ENCODE data around the gene GATAD1.
"Not testable (repeated sequence)": the region's sequence is repeated elsewhere in the genome, so short reads cannot be mapped to it uniquely, and the experiment has no call there.

The GATAD1 gene

DNA sequence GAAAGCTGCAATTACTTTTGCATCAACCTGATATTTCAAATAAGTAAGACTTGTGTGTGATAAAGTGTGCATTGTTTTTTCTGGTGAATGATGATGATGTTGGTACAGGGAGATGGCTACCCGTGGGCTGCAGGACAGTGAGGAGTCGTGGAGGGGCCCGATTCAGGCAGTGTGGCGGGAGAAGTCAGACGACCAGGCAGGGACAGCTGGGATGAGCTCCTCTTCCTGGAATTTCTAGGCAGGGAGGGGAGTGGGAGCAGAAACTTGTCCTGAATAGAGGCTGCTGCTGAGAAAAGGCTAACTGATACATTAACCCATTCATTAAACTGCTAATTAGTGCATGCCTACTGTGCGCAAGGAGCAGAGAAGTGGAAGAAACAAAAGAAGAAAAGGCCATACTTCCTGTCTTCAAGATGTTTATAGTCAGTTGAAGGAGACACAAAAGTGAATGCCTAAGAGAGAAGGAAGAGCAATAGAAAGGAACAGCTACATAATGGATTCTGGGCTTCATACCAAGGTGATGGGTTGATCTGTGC lies 9.3 kb upstream of the GATAD1 start:
- no peak for DNase-seq

GRCh38 chr7:92442720-92443119 lies 4.6 kb upstream of the GATAD1 start:
- DNase-seq = not testable (repeated sequence)

- DNase-seq = no peak
Measured at GRCh38 chr7:92446869-92447344, 375 bp upstream of the GATAD1 start.

- DNase-seq = peak; percentile 26 to 58
Measured at GRCh38 chr7:92448205-92448747, 994 bp downstream of the GATAD1 start.

DNA sequence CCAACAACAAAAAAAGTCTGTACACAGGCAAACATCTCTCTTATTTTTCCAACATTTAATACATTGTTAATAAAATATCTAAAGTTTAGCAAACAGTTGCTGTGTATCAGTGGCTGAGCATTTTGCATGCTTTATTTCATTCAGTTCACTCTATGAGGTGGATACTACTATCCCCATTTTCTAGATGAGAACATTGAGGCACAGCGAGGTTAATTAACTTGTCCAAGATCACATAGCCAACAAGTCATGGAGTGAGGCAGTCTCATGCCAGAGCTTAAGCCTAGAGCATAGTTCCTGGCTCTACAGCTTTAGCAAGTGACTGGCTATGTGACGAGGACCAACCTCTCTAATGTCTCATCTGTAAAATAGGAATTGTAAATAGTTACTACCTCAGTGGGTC lies 4.4 kb downstream of the GATAD1 start:
- no peak for DNase-seq

- no peak for DNase-seq
Measured at GRCh38 chr7:92456236-92456635, 9.0 kb downstream of the GATAD1 start.

GRCh38 chr7:92460109-92460508 lies 12.8 kb downstream of the GATAD1 start:
- DNase-seq = no peak

DNA sequence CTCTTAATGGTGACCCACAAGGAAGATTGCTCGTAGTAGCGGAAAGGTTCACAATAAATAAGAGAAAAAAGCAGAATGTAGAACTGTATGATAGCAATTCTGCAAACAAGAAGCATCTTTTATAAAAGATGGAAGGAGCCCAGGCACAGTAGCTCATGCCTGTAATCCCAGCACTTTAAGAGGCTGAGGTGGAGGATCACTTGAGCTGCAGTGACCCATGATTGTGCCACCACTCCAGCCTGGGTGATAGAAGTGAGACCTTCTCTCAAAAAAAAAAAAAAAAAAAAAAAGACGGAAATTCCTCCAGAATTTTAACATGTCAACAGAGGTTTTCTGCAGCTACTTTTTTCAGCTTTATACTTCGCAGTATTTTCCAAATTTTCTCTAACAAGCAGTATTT lies 13.2 kb downstream of the GATAD1 start:
- no peak for DNase-seq

DNA sequence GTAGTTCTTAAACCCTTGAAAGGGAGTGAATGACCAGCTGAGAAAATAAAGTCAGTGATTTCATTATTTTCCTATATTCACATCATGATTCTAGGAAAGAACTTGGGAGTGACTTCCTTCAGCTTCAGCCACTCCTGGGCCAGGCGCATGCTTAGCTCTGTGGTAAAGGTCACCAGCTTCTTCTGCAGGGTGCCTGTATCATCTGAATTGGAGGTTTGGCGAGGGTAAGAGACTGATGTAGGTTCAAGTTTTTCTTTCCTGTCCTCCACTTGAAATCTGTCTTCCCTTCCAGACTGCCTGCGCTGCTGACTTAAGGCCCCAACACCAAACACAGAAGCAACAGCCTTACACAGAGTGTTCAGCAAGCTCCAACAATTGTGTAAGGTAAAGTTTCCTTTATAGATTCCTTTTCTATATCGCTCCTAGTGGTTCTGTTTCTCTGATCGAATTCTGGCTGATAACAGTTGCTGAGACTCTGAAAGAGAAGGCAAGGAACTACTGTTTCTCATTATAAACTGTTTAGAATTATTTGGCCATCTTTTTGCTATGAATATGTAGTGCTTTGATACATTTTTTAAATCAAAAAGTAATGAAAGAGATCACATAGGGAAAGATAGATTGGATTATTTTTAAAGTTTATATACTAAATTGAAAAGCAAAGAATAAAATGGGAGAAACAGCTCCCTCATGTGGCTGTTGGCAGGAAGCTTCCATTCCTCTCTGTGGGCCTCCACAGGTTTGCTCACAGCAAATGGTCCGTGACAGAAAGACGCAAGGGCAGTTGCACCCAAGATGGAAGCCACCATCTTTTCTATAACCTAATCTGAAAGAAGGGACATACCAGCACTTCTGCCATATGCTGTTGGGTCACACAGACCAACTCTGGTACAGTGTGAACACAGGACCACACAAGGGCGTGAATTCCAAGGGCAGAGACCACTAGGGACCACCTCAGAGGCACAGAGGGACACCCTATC lies 14.0 kb downstream of the GATAD1 start:
- no peak for DNase-seq

DNA sequence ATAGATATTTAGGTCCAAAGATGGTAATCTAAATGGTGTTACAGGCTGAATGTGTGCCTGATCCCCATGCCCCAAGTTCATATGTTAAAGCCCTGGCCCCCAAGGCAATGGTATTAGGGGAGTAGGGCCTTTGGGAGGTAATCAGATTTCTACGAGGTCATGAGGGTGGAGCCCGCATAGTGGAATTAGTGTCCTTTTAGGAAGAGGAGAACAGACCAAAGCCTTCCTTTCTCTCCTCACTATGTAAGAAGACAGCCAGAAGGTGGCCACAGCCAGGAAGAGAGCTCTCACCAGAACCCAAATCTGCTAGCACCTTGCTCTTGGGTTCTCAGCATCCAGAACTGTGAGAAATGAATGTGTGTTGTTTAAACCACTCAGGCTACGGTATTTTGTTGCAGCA lies 15.3 kb downstream of the GATAD1 start:
- DNase-seq = no peak

DNA sequence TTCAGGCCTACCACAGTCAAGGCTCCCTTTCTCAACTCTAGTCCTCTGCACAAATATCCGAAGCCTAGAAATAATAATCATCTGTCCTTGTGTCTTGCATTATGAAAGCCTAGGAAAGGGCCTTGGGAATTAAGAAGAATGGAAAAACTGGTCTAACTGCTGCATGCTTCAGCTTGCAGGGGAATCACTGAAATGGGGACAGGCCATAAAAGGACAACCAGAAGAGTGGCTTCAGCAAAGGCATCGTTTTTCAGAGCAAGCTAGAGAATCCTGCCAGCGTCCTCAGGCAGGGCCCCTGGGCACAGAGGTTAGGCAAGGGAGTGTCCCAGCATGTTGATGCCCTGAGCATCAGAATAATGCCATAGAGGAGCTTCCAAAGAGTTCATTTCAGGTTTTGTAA lies 17.2 kb downstream of the GATAD1 start:
- DNase-seq = no peak

DNA sequence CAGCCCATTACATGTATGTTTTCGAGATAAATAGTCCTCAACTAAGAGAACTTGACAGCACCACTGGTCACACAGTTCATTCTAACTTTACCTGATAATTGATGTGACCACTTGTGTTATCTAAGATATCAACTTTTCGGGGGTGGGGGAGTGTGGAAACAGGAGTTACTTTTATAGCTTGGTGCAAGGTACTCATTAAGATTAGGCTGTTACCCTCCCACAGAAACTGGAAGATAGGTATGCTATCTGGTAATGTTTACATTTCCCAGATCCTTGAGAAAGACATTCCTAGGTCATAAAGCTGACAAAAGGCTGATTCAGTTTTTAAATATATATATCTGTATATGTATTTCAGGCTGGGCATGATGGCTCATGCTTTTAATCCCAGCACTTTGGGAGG lies 19.4 kb downstream of the GATAD1 start:
- DNase-seq = no peak

- not testable (repeated sequence) for DNase-seq
Measured at GRCh38 chr7:92468589-92468988, 21.3 kb downstream of the GATAD1 start.

GRCh38 chr7:92473989-92474388 lies 26.7 kb downstream of the GATAD1 start:
- not testable (repeated sequence) for DNase-seq

DNA sequence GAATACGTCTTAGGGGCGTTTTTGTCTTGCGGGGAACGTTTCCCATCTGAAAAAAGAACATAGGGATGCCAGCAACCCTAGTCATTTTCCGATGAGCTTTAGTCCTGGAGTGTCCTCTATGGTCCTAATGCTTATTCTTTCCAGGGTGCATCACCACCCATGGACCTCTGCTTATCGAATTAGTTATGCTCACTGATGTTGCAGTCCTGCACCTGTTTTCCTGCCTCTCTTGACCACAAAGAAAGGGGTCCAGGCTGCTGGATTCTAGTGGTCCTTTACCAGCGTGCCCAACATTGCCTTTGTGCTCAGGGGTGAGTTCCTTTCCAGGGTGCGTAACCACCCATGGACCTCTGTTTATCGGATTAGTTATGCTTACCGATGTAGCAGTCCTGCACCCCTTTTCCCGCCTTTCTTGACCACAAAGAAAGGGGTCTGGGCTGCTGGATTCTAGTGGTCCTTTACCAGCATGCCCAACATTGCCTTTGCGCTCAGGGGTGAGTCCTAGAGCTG lies 28.0 kb downstream of the GATAD1 start:
- DNase-seq = not testable (repeated sequence)

DNA sequence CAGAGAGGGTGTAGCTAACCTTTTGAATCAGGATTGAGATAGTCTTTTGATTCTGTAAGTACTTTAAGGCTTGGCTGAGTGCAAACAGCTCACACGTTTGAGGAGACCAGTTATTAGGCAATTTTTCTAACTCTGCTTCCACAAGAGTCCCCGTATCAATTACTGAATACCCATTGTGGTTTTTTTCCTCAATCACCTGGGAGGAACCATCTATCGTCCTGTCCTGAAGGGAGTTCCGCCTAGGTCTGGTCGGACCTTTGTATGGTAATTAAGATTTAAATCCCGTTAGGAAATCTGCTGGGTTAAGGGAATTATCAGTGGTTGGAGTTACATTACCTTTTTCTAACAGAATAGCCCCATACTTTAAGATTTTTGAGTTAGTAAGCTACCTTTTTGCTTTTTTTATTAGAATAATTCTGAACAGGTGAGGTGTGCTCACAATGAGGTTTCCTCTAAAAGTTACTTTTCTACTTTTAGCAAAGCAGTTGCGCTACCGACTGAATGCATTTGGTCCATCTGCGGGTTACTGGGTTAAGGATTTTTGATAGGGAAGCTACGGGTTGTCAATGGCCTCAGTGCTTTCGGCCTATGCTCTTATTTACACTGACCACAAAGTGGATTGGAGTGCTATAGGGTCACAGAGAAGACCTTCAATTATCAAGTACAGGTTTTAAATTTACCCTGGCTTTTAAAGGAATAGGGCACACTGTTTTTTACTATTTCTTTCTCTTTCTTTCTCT lies 28.7 kb downstream of the GATAD1 start:
- not testable (repeated sequence) for DNase-seq

DNA sequence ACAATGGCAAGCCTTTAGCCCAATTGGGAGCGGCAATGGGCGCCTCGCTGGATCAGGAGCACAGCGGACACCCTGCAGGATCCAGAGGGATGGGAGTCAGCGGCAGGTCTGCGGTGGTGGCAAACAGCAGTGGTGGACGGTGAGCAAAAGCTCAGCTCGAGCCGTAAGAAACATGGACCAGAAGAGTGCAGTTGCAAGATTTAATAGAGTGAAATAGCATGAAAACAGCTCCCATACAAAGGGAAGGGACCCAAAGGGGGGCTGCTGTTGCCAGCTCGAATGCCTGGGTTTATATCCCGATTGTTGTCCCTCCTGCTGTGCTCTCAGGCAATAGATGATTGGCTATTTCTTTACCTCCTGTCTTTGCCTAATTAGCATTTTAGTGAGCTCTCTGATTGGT lies 30.4 kb downstream of the GATAD1 start, which contains the start of gene ERVW-1:
Gene ERVW-1 (minus strand): TSS at position 266 of the 400 bp plus-strand sequence. CDS start 7,565 bp downstream, outside the sequence.
- not testable (repeated sequence) for DNase-seq

DNA sequence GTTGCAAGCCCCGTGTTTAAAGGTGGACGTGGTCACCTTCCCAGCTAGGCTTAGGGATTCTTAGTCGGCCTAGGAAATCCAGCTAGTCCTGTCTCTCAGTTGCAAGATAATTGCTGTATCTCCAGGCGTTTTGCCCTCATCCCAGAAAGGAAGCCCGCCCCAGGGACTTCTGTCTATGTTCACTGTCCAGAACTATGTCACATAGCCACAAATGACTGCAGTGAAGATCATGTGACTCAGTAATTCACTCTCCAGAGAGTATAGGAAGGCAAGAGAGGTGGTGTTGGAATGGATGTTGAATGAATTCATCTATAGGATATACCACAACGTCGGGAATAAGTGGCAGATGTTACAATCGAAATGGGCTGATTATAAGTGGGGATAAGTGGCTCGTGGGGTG lies 30.8 kb downstream of the GATAD1 start:
- no peak for DNase-seq

- no peak for DNase-seq
Measured at GRCh38 chr7:92478711-92479110, 31.4 kb downstream of the GATAD1 start.

DNA sequence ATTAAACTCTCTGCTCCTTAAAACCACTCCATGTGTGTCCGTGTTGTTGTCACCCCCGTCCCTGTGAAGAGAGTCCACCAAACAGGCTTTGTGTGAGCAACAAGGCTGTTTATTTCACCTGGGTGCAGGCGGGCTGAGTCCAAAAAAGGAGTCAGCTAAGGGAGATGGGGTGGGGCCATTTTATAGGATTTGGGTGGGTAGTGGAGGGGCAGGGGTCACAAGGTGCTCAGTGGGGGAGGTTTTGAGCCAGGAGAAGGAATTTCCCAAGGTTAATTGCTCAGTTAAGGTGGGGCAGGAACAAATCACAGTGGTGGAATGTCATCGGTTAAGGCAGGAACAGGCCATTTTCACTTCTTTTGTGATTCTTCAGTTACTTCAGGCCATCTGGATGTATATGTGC lies 31.9 kb downstream of the GATAD1 start:
- DNase-seq = not testable (repeated sequence)

DNA sequence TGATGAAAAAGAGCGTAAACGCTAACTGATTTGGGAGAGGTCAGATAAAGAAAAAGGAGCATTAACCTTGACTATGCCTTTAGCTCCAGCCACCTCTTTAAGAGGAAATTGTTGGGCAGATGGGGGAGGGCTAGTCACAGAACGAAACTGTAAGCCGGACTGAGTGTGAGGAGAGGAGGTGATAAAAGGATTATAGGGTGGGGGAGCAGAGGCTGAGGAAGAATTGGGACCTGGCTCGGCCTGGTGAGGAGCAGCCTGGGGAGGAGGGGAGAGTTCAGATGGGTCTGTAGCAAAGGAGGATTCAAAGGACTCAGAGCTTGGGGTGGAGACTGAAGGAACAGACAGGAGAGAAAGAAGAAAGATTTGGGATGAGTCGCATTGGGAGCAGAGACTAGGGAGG lies 36.3 kb downstream of the GATAD1 start:
- not testable (repeated sequence) for DNase-seq

DNA sequence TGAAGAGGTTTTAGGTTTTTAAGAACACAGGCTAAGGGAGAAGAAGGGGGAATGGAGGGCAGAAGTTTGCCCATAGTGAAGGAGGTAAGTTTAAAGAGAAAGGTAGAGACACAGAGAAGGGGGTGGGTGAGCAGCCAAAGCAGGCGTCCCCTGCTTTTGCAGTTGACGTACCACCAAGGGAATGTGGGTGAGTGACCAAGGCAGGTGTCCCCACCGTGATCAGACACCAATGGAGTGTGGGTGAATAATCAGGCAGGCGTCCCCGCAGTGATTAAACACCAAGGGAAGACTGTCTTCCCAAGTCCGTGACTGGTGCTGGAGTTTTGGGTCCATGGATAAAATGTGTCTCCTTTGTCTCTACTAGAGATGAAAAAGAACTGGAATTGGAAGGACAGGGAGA lies 36.9 kb downstream of the GATAD1 start:
- DNase-seq = not testable (repeated sequence)

All from hippocampal formation (tissue), 2 donors.